MCF 10A (cell line): ENCODE measurements around the gene ZNF117. TPM values are rescaled to one million over a fixed set of nuclear protein-coding genes. Genes with fewer than 3 reads are reported as not detected.
"Not testable (repeated sequence)": the region's sequence is repeated elsewhere in the genome, so short reads cannot be mapped to it uniquely, and the experiment has no call there.

Experiments
- BruUV-seq: library from RNA; stranded (reverse); fragments of 400-500 nt; replicated peaks from 2 replicates; lab custom pipeline; 2021; lab: Mats Ljungman, UMichigan
- CTCF ChIA-PET: fragments of 300-600 bp; sonication (Branson Sonifier 250); formaldehyde crosslinking; extraction: SDS; loops from one replicate; lab custom pipeline; 2021; ENCODE audit warnings: antibody characterized with exemption, inconsistent platforms; lab: Yijun Ruan, JAX
- POLR2A ChIA-PET: fragments of 300-600, 350-650 bp; sonication (Branson Sonifier 250); formaldehyde crosslinking; extraction: SDS; loops from one replicate; lab custom pipeline; 2020; ENCODE audit warnings: antibody characterized with exemption, inconsistent platforms; lab: Yijun Ruan, JAX
- DNase-seq: peaks from one replicate; pipeline ENCODE4 v3.0.0-alpha.2; 2018; ENCODE audit not compliant: unreplicated experiment
- H3K27ac Mint-ChIP-seq: one replicate; pipeline ENCODE4 v1.8.0; 2022; ENCODE audit warnings: mild to moderate bottlenecking, low read depth, mixed read lengths; ENCODE audit not compliant: unreplicated experiment
- H3K27me3 Mint-ChIP-seq: one replicate; pipeline ENCODE4 v1.8.0; 2022; ENCODE audit warnings: mixed read lengths; ENCODE audit not compliant: insufficient read depth, unreplicated experiment
- H3K36me3 Mint-ChIP-seq: one replicate; pipeline ENCODE4 v1.8.0; 2022; ENCODE audit warnings: mild to moderate bottlenecking, moderate library complexity, mixed read lengths; ENCODE audit not compliant: insufficient read depth, unreplicated experiment
- H3K4me1 Mint-ChIP-seq: one replicate; pipeline ENCODE4 v1.8.0; 2022; ENCODE audit warnings: mixed read lengths; ENCODE audit not compliant: insufficient read depth, unreplicated experiment
- H3K4me3 Mint-ChIP-seq: one replicate; pipeline ENCODE4 v1.8.0; 2022; ENCODE audit warnings: mild to moderate bottlenecking, moderate library complexity, mixed read lengths; ENCODE audit not compliant: unreplicated experiment
- H3K9me3 Mint-ChIP-seq: one replicate; pipeline ENCODE4 v1.8.0; 2022; ENCODE audit warnings: mixed read lengths; ENCODE audit not compliant: unreplicated experiment
- intact Hi-C: fragments of 100-400 bp; cut with micrococcal nuclease; formaldehyde crosslinking; loops from 2 replicates; pipeline ENCODE4 v1.14.1; 2022
- total RNA-seq: library from RNA; stranded (reverse); gene quantifications from 2 replicates; pipeline ENCODE4 v1.2.3, GENCODE V29; 2022

Gene ZNF117
- total RNA-seq, 1 experiment from 2014 or later = 3.2 TPM

GRCh38 chr7:65033391-65033790, 42.6 kb upstream of the ZNF117 start:
- H3K9me3 Mint-ChIP-seq, H3K27me3 Mint-ChIP-seq, H3K4me3 Mint-ChIP-seq, CTCF ChIA-PET, BruUV-seq, H3K27ac Mint-ChIP-seq, DNase-seq, intact Hi-C loops, POLR2A ChIA-PET, H3K4me1 Mint-ChIP-seq, H3K36me3 Mint-ChIP-seq: not testable (repeated sequence)

- H3K9me3 Mint-ChIP-seq, intact Hi-C loops, H3K27me3 Mint-ChIP-seq, CTCF ChIA-PET, H3K36me3 Mint-ChIP-seq, H3K4me1 Mint-ChIP-seq, H3K4me3 Mint-ChIP-seq, DNase-seq, BruUV-seq, POLR2A ChIA-PET, H3K27ac Mint-ChIP-seq: not testable (repeated sequence)
Measured at GRCh38 chr7:65025023-65025422, 34.2 kb upstream of the ZNF117 start.

DNA sequence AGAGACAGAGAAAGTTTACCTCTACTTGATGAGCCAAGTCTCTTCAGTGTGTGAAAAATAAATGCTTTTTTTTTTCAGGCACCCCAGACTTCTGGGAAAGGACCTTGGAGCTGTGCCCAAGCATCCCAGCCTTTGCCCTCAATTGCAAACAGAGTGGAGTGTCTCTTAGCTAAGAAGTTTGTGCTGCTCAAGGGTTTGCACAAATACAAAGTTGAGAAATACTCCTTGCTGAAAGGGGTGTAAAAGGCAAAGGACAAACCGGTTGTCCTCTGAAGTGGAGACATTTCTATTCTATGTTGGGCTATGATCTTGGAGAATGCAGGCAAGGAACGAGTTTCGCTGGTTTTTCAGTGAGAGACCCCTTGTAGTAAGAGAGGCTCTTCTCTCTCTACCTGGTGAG, 30.1 kb upstream of the ZNF117 start:
- H3K36me3 Mint-ChIP-seq, CTCF ChIA-PET, H3K4me3 Mint-ChIP-seq, intact Hi-C loops, H3K27me3 Mint-ChIP-seq, H3K4me1 Mint-ChIP-seq, DNase-seq, H3K27ac Mint-ChIP-seq, H3K9me3 Mint-ChIP-seq, BruUV-seq: not testable (repeated sequence)
- POLR2A ChIA-PET = interaction anchor here (0.8 kb wide), 1 partner anchor 14 kb away, joined by 4 read pairs; no protein-coding TSS in a partner anchor

- H3K36me3 Mint-ChIP-seq, DNase-seq, POLR2A ChIA-PET, CTCF ChIA-PET, H3K9me3 Mint-ChIP-seq, H3K27ac Mint-ChIP-seq, H3K4me3 Mint-ChIP-seq, BruUV-seq, intact Hi-C loops, H3K27me3 Mint-ChIP-seq: not testable (repeated sequence)
- peaks cover 18% of the 10 kb centered on the region for H3K4me1 Mint-ChIP-seq
Measured at GRCh38 chr7:65009881-65010280, 19.0 kb upstream of the ZNF117 start.

DNA sequence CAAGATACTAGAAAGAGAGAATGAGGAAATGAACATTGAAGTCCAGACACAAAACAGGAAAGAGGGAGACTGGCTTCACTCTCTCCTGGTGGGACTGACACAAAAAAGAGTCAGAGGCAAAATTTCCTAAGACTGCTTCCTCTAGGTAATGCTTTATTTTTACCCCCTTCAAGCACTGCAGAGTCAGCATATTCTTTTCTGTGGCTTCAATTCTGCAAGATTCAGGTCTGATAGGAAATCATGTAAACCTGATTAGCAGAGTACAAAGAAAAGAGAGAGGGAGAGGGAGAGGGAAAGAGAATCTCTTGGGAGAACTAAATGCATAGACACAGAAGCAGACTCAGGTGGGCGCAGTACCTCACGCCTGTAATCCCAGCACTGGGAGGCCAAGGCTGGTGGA, 18.6 kb upstream of the ZNF117 start:
- CTCF ChIA-PET, DNase-seq, POLR2A ChIA-PET, H3K27ac Mint-ChIP-seq, H3K9me3 Mint-ChIP-seq, H3K4me3 Mint-ChIP-seq, H3K27me3 Mint-ChIP-seq, intact Hi-C loops, BruUV-seq: not testable (repeated sequence)
- peaks cover 22% of the 10 kb centered on the region for H3K4me1 Mint-ChIP-seq
- H3K36me3 Mint-ChIP-seq = peaks cover 10% of the 10 kb centered on the region

- intact Hi-C loops, H3K27me3 Mint-ChIP-seq, H3K9me3 Mint-ChIP-seq, DNase-seq, BruUV-seq: not testable (repeated sequence)
- POLR2A ChIA-PET = interaction anchor here (0.6 to 3.2 kb wide), 14 partner anchors 9 to 809 kb away, joined by 3 to 53 read pairs (median 4); partner anchors contain the start of gene ZNF273
- H3K27ac Mint-ChIP-seq = peak overlapping the region; percentile 97
- peaks cover 19% of the 10 kb centered on the region for H3K36me3 Mint-ChIP-seq
- peak overlapping the region; percentile 93 for H3K4me3 Mint-ChIP-seq
- CTCF ChIA-PET = interaction anchor here (1.7 kb wide), 1 partner anchor 56 kb away, joined by 5 read pairs; no protein-coding TSS in a partner anchor
- peaks cover 22% of the 10 kb centered on the region for H3K4me1 Mint-ChIP-seq
Measured at GRCh38 chr7:65007036-65007435, 16.2 kb upstream of the ZNF117 start.
